ENCODE results near the gene LSM12. TPM values are rescaled to one million over a fixed set of nuclear protein-coding genes. Genes with fewer than 3 reads are reported as not detected.

Gene LSM12
- polyA plus RNA-seq, 3 donors = 24.7 to 65.8 (median 64.4) TPM

- peaks cover 0 to 5% of the 10 kb centered on the region in 2 donors for H3K9me3 ChIP-seq (replicated peaks in 1 of 2; ENCODE audit: control insufficient read depth in 1 of 2, insufficient read depth in 1 of 2, low read length in 2 of 2)
- no peak overlapping the region for H3K9ac ChIP-seq (ENCODE audit: insufficient read depth, low read length, poor library complexity, severe bottlenecking)
- peaks cover 41 to 71% (median 55%) of the 10 kb centered on the region in 3 donors for H3K27me3 Mint-ChIP-seq (ENCODE audit: low read depth in 3 of 3)
- H2AFZ ChIP-seq (ENCODE audit: insufficient read depth, low read depth, low read length, poor library complexity, severe bottlenecking) = no peak overlapping the region
- no peaks in the 10 kb centered on the region for H3K79me2 ChIP-seq (ENCODE audit: insufficient read depth, low read length)
- H3K36me3 ChIP-seq (replicated peaks in 1 of 2; ENCODE audit: control insufficient read depth in 1 of 2, insufficient read depth in 2 of 2, low read length in 2 of 2) = no peaks in the 10 kb centered on the region
- H3K27ac ChIP-seq (ENCODE audit: low read depth in 1 of 2, low read length in 2 of 2) = no peak overlapping the region
- H3K27me3 ChIP-seq (ENCODE audit: control insufficient read depth in 2 of 2, insufficient read depth in 2 of 2, low read length in 2 of 2) = peaks cover 26 to 49% of the 10 kb centered on the region in 2 donors
- intact Hi-C loops (cut with micrococcal nuclease) = no loop called here
- WGBS (ENCODE audit: insufficient coverage) = 83% methylated on average over 8 of the region's 12 CpGs
- H3K4me3 Mint-ChIP-seq = no peak overlapping the region
- H3K36me3 Mint-ChIP-seq = no peaks in the 10 kb centered on the region
- DNase-seq = no peak
- no peak for TF ChIP-seq CTCF (IDR thresholded peaks at IDR 0.05)
- H3K27ac Mint-ChIP-seq = peak overlapping the region in 1 of 7 donors; percentile 58
- peaks cover 4 to 9% of the 10 kb centered on the region in 2 donors for H3K4me1 ChIP-seq (ENCODE audit: control insufficient read depth in 1 of 2, insufficient read depth in 2 of 2, low read length in 2 of 2)
- no peak overlapping the region for H3K4me3 ChIP-seq (replicated peaks in 1 of 3; ENCODE audit: low read depth in 2 of 3, low read length in 3 of 3)
- peaks cover 0 to 5% (median 0%) of the 10 kb centered on the region in 7 donors for H3K9me3 Mint-ChIP-seq
- H3K4me2 ChIP-seq (replicated peaks; ENCODE audit: extremely low read depth, low read length, poor library complexity, severe bottlenecking) = no peak overlapping the region
- H3K4me1 Mint-ChIP-seq = peaks cover 6% of the 10 kb centered on the region
- H4K20me1 ChIP-seq (ENCODE audit: insufficient read depth, low read length) = no peaks in the 10 kb centered on the region
These were observed 79.1 kb downstream of the LSM12 start for GRCh38 chr17:43987131-43988021.

GRCh38 chr17:43986225-43986981, 80.1 kb downstream of the LSM12 start:
- H3K36me3 Mint-ChIP-seq = no peaks in the 10 kb centered on the region
- H3K27ac ChIP-seq (ENCODE audit: low read depth in 1 of 2, low read length in 2 of 2) = no peak overlapping the region

More at GRCh38 chr17:43986225-43986981, 80.1 kb downstream of the LSM12 start:
- H3K4me1 Mint-ChIP-seq = peaks cover 6% of the 10 kb centered on the region
- intact Hi-C loops (cut with micrococcal nuclease) = no loop called here
- H3K27me3 Mint-ChIP-seq (ENCODE audit: low read depth in 3 of 3) = peaks cover 47 to 74% (median 61%) of the 10 kb centered on the region in 3 donors
- H4K20me1 ChIP-seq (ENCODE audit: insufficient read depth, low read length) = no peaks in the 10 kb centered on the region
- H2AFZ ChIP-seq (ENCODE audit: insufficient read depth, low read depth, low read length, poor library complexity, severe bottlenecking) = no peak overlapping the region
- H3K36me3 ChIP-seq (replicated peaks in 1 of 2; ENCODE audit: control insufficient read depth in 1 of 2, insufficient read depth in 2 of 2, low read length in 2 of 2) = no peaks in the 10 kb centered on the region
- H3K9me3 Mint-ChIP-seq = peaks cover 0 to 6% (median 0%) of the 10 kb centered on the region in 7 donors
- TF ChIP-seq CTCF (IDR thresholded peaks at IDR 0.05) = no peak
- no peak for DNase-seq
- H3K79me2 ChIP-seq (ENCODE audit: insufficient read depth, low read length) = no peaks in the 10 kb centered on the region
- H3K27me3 ChIP-seq (ENCODE audit: control insufficient read depth in 2 of 2, insufficient read depth in 2 of 2, low read length in 2 of 2) = peaks cover 31 to 58% of the 10 kb centered on the region in 2 donors
- no peak overlapping the region for H3K4me2 ChIP-seq (replicated peaks; ENCODE audit: extremely low read depth, low read length, poor library complexity, severe bottlenecking)
- H3K4me1 ChIP-seq (ENCODE audit: control insufficient read depth in 1 of 2, insufficient read depth in 2 of 2, low read length in 2 of 2) = peaks cover 4 to 9% of the 10 kb centered on the region in 2 donors
- no peak overlapping the region for H3K4me3 Mint-ChIP-seq
- no peak overlapping the region for H3K27ac Mint-ChIP-seq
- H3K9me3 ChIP-seq (replicated peaks in 1 of 2; ENCODE audit: control insufficient read depth in 1 of 2, insufficient read depth in 1 of 2, low read length in 2 of 2) = peaks cover 0 to 5% of the 10 kb centered on the region in 2 donors
- no peak overlapping the region for H3K4me3 ChIP-seq (replicated peaks in 1 of 3; ENCODE audit: low read depth in 2 of 3, low read length in 3 of 3)
- H3K9ac ChIP-seq (ENCODE audit: insufficient read depth, low read length, poor library complexity, severe bottlenecking) = no peak overlapping the region
- 87% methylated on average over 7 of the region's 7 CpGs for WGBS (ENCODE audit: insufficient coverage)
